WTC11 (cell line): ENCODE data around the gene PLS1.
A peak's percentile ranks its signal among the peaks of the same experiment; 100 is the strongest.

Source experiments
- ETV6 ChIP-seq: sonication (generic); formaldehyde crosslinking; IDR thresholded peaks from 2 replicates; pipeline ENCODE4 v1.8.1; 2022; ENCODE audit warnings: mild to moderate bottlenecking, missing genetic modification reagents
- JUN ChIP-seq: sonication (generic); formaldehyde crosslinking; IDR thresholded peaks from 2 replicates; pipeline ENCODE4 v1.8.0; 2023; ENCODE audit warnings: mild to moderate bottlenecking, missing genetic modification reagents
- NFE2L1 ChIP-seq: sonication (generic); formaldehyde crosslinking; IDR thresholded peaks from 2 replicates; pipeline ENCODE4 v1.8.1; 2023; ENCODE audit warnings: missing genetic modification reagents
- NR1H2 ChIP-seq: sonication (generic); formaldehyde crosslinking; IDR thresholded peaks from 2 replicates; pipeline ENCODE4 v1.9.0; 2021; ENCODE audit warnings: mild to moderate bottlenecking, moderate library complexity, missing genetic modification reagents
- SMAD4 ChIP-seq: sonication (generic); formaldehyde crosslinking; IDR thresholded peaks from 2 replicates; pipeline ENCODE4 v1.8.0; 2022; ENCODE audit warnings: mild to moderate bottlenecking, missing genetic modification reagents
- ZNF232 ChIP-seq: sonication (generic); formaldehyde crosslinking; IDR thresholded peaks from 2 replicates; pipeline ENCODE4 v1.8.0; 2022; ENCODE audit warnings: mild to moderate bottlenecking, missing genetic modification reagents
- TF ChIP-seq, protein P1 (sequence below): sonication (generic); formaldehyde crosslinking; IDR thresholded peaks from 2 replicates; pipeline ENCODE4 v1.8.1; 2023; ENCODE audit warnings: mild to moderate bottlenecking, missing genetic modification reagents
- TF ChIP-seq, protein P2 (sequence below): sonication (generic); formaldehyde crosslinking; IDR thresholded peaks from 2 replicates; pipeline ENCODE4 v1.8.1; 2023; ENCODE audit warnings: mild to moderate bottlenecking, missing genetic modification reagents
- TF ChIP-seq, protein P3 (sequence below): fragments of 200-600 bp; IDR thresholded peaks from 2 replicates; pipeline ENCODE4 v1.8.0; 2022; ENCODE audit warnings: antibody characterized with exemption
- TF ChIP-seq, protein P4 (sequence below): sonication (generic); formaldehyde crosslinking; conservative IDR thresholded peaks from 2 replicates; pipeline ENCODE4 v1.8.1; 2022; ENCODE audit warnings: mild to moderate bottlenecking, missing genetic modification reagents
- TF ChIP-seq, protein P5 (sequence below): fragments of 250-450 bp; sonication (Bioruptor Pico); conservative IDR thresholded peaks from 2 replicates; pipeline ENCODE4 v1.9.0; 2021; ENCODE audit warnings: mild to moderate bottlenecking

DNA sequence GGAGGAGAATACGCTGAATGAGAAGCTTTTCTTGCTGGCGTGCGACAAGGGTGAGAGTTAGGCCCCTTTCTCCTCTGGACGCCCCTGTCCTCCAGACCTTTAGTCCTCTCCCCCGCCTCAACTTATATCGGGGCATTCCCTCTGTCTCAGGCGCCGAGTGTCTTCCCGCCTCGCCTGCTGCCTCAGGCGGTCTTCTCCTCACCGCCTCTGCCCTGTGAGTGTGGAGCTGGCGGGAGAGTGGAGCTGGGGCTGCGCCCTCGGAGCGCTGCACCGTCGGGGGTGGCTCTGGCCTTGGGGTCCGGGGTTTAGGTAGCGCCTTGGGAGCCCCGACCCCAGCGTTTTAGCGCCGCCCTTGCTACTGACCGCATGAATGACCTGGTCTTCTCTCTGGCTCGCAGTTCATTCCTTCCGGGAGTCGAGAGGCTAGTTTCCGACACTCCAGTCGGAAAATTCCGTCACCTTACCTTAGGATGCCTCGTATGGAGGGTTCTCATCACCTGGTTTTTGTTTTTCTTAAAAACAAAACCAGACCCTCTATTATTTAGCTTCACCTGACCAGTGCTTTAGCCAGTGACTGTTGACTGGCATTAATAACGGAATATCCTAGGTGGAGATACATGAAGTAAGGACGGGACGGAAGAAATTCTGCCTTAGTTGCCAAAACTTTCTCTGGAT, 128.6 kb downstream of the PLS1 start:
- TF ChIP-seq SMAD4 (0 out of 2 replicates have a peak, but pooled peaks have one; percentile 15), ZNF232 (CRISPR knock-in tag) (peak; percentile 65; the same call in 1 of the 2 replicates), NR1H2 (CRISPR knock-in tag) (no peak), ETV6 (CRISPR knock-in tag) (peak; percentile 46; the same call in 1 of the 2 replicates), NFE2L1 (CRISPR knock-in tag) (peak; percentile 26; the same call in 1 of the 2 replicates), JUN (0 out of 2 replicates have a peak, but pooled peaks have one; percentile 23)
- TF ChIP-seq, protein P1, sequence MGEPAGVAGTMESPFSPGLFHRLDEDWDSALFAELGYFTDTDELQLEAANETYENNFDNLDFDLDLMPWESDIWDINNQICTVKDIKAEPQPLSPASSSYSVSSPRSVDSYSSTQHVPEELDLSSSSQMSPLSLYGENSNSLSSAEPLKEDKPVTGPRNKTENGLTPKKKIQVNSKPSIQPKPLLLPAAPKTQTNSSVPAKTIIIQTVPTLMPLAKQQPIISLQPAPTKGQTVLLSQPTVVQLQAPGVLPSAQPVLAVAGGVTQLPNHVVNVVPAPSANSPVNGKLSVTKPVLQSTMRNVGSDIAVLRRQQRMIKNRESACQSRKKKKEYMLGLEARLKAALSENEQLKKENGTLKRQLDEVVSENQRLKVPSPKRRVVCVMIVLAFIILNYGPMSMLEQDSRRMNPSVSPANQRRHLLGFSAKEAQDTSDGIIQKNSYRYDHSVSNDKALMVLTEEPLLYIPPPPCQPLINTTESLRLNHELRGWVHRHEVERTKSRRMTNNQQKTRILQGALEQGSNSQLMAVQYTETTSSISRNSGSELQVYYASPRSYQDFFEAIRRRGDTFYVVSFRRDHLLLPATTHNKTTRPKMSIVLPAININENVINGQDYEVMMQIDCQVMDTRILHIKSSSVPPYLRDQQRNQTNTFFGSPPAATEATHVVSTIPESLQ (CRISPR knock-in tag): no peak
- TF ChIP-seq, protein P2, sequence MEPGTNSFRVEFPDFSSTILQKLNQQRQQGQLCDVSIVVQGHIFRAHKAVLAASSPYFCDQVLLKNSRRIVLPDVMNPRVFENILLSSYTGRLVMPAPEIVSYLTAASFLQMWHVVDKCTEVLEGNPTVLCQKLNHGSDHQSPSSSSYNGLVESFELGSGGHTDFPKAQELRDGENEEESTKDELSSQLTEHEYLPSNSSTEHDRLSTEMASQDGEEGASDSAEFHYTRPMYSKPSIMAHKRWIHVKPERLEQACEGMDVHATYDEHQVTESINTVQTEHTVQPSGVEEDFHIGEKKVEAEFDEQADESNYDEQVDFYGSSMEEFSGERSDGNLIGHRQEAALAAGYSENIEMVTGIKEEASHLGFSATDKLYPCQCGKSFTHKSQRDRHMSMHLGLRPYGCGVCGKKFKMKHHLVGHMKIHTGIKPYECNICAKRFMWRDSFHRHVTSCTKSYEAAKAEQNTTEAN (CRISPR knock-in tag): no peak
- TF ChIP-seq, protein P3, sequence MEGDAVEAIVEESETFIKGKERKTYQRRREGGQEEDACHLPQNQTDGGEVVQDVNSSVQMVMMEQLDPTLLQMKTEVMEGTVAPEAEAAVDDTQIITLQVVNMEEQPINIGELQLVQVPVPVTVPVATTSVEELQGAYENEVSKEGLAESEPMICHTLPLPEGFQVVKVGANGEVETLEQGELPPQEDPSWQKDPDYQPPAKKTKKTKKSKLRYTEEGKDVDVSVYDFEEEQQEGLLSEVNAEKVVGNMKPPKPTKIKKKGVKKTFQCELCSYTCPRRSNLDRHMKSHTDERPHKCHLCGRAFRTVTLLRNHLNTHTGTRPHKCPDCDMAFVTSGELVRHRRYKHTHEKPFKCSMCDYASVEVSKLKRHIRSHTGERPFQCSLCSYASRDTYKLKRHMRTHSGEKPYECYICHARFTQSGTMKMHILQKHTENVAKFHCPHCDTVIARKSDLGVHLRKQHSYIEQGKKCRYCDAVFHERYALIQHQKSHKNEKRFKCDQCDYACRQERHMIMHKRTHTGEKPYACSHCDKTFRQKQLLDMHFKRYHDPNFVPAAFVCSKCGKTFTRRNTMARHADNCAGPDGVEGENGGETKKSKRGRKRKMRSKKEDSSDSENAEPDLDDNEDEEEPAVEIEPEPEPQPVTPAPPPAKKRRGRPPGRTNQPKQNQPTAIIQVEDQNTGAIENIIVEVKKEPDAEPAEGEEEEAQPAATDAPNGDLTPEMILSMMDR: no peak
- TF ChIP-seq, protein P4, sequence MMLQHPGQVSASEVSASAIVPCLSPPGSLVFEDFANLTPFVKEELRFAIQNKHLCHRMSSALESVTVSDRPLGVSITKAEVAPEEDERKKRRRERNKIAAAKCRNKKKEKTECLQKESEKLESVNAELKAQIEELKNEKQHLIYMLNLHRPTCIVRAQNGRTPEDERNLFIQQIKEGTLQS (CRISPR knock-in tag): no peak
- TF ChIP-seq, protein P5, sequence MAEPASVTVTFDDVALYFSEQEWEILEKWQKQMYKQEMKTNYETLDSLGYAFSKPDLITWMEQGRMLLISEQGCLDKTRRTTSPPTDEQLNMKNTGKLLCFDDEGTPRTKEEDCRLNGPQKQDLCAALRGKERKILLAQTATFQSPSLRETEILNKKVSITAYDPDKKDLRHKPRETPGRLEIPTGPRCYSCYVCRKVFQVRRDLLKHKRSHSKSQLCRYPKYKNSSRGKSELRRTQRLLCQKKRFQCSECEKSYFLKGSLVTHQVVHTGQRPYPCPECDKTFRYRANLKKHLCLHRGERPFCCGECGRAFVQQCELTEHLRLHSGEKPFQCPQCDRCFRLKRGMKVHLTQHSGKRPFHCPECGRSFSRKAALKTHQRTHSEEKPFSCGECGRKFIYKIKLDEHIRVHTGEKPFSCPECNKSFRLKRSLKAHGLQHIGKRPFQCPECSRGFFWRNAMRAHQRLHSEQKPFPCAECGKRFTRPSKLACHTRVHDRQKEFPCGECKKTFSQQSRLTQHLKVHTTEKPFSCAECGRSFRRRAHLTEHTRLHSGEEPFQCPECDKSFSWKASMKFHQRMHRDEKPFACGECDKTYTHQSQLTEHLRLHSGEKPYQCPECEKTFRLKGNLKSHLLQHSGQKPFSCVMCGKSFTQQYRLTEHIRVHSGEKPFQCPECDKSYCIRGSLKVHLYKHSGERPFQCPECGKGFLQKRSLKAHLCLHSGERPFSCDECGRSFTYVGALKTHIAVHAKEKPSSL: no peak
